ENCODE data around the gene ATP10D.

DNA sequence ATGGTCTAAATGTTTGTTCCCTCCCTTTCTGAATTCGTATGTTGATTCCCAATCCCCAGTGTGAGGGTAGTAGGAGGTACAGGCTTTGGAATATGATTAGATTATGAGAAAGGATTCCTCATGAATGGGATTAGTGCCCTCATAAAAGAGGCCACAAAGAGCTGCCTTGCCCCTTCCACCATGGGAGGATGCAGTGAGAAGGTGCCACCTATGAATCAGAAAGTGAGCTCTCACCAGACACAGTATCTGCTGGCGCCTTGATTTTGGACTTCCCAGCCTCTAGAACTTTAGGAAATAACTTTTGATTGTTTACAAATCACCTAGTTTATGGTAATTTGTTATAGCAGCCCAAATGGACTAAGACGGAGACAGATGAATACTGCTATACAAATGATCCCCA, 3.6 kb downstream of the ATP10D start:
- no peak for TF ChIP-seq CTCF (IDR thresholded peaks at IDR 0.05)
- TF ChIP-seq POLR2A (IDR thresholded peaks at IDR 0.05): no peak
